K562 (cell line): ENCODE measurements around the gene LSM4. TPM values are rescaled to one million over a fixed set of nuclear protein-coding genes. Genes with fewer than 3 reads are reported as not detected.

Experiments used
- ADNP ChIP-seq: fragments of 200-800 bp; sonication (Bioruptor generic); IDR thresholded peaks from 2 replicates; pipeline ENCODE4 v1.6.1; 2016; ENCODE audit warnings: missing genetic modification characterization, missing compliant biosample characterization
- ARID2 ChIP-seq: fragments of 450-650 bp; IDR thresholded peaks from 2 replicates; pipeline ENCODE4 v1.6.1; 2017; ENCODE audit warnings: antibody characterized with exemption, mild to moderate bottlenecking
- ATF1 ChIP-seq, 2 experiments: fragments of 450-650 bp in 1 of 2; IDR thresholded peaks; 2 replicates each; pipeline ENCODE4 v1.6.1; 2016; ENCODE audit warnings: missing compliant biosample characterization in 1 of 2, missing genetic modification characterization in 1 of 2
- DACH1 ChIP-seq: fragments of 450-650 bp; IDR thresholded peaks from 2 replicates; pipeline ENCODE4 v1.6.1; 2018; ENCODE audit not compliant: partially characterized antibody
- E2F3 ChIP-seq: fragments of 250-450 bp; sonication (Bioruptor Pico); IDR thresholded peaks from 2 replicates; pipeline ENCODE4 v1.4.0; 2020; ENCODE audit warnings: mild to moderate bottlenecking
- FIP1L1 ChIP-seq: fragments of 200-400 bp; formaldehyde crosslinking; IDR thresholded peaks from 2 replicates; pipeline ENCODE4 v1.6.1; 2018; ENCODE audit warnings: mild to moderate bottlenecking, low read depth, low read length; ENCODE audit not compliant: poor library complexity, severe bottlenecking
- GABPA ChIP-seq: fragments of 200-800 bp; sonication (Bioruptor generic); conservative IDR thresholded peaks from 2 replicates; pipeline ENCODE4 v1.6.1; 2016; ENCODE audit warnings: low read depth, missing genetic modification characterization, missing compliant biosample characterization
- KAT7 ChIP-seq: sonication (generic); formaldehyde crosslinking; IDR thresholded peaks from 2 replicates; pipeline ENCODE4 v1.8.0; 2022; ENCODE audit warnings: missing genetic modification reagents, mild to moderate bottlenecking, borderline replicate concordance
- KDM2B ChIP-seq: fragments of 250-450 bp; sonication (Bioruptor Pico); IDR thresholded peaks from 2 replicates; pipeline ENCODE4 v1.8.0; 2021; ENCODE audit warnings: mild to moderate bottlenecking, moderate library complexity
- RBM25 ChIP-seq: fragments of 200-400 bp; formaldehyde crosslinking; IDR thresholded peaks from 2 replicates; pipeline ENCODE4 v1.6.1; 2018; ENCODE audit warnings: low read length, low read depth, moderate library complexity; ENCODE audit not compliant: severe bottlenecking
- RCOR1 ChIP-seq, 2 experiments: IDR thresholded peaks; 2 replicates each; pipeline ENCODE4 v1.6.1; 2012; ENCODE audit warnings: low read depth in 2 of 2, low read length in 2 of 2, borderline replicate concordance in 1 of 2, improper control_type of control experiment in 1 of 2
- REST ChIP-seq, 2 experiments: fragments of 450-650 bp; formaldehyde crosslinking in 1 of 2; IDR thresholded peaks; 2 replicates each; pipeline versions ENCODE4 v1.4.0 to v1.6.1; 2014 to 2020; ENCODE audit warnings: mild to moderate bottlenecking in 2 of 2, borderline replicate concordance in 1 of 2, low read depth in 1 of 2
- ZBTB2 ChIP-seq: fragments of 450-650 bp; IDR thresholded peaks from 2 replicates; pipeline ENCODE4 v1.6.1; 2016; ENCODE audit warnings: antibody characterized with exemption
- ZNF280A ChIP-seq: fragments of 450-650 bp; IDR thresholded peaks from 2 replicates; pipeline ENCODE4 v1.6.1; 2018; ENCODE audit warnings: mild to moderate bottlenecking, low read depth; ENCODE audit not compliant: partially characterized antibody
- ZNF311 ChIP-seq: fragments of 250-450 bp; sonication (Bioruptor Pico); IDR thresholded peaks from 2 replicates; pipeline ENCODE4 v1.4.0; 2020; ENCODE audit warnings: mild to moderate bottlenecking, moderate library complexity
- ZNF408 ChIP-seq: fragments of 250-450 bp; sonication (Bioruptor Pico); IDR thresholded peaks from 2 replicates; pipeline ENCODE4 v1.4.0; 2020; ENCODE audit warnings: low read depth, mild to moderate bottlenecking, moderate library complexity
- ZNF778 ChIP-seq: fragments of 450-650 bp; formaldehyde crosslinking; IDR thresholded peaks from 2 replicates; pipeline ENCODE4 v1.4.0; 2020; ENCODE audit warnings: mild to moderate bottlenecking, moderate library complexity
- polyA plus RNA-seq, 8 experiments: library from polyadenylated mRNA; depleted of rRNA in 4 of 8; stranded (reverse) in 5 of 8; unstranded in 3 of 8; fragments of >200 nt; fragmentation: Nextera tagmentation in 2 of 8; fragmentation: Illumina TruSeq in 1 of 8; extraction: Ambion mirVana in 2 of 8; extraction: Trizol in 1 of 8; gene quantifications; 2 replicates each; pipeline versions ENCODE4 v1.2.1 to v1.2.3, GENCODE V29; 2011 to 2014; ENCODE audit warnings: inconsistent platforms in 1 of 8, missing spikeins in 1 of 8
- total RNA-seq, 7 experiments: library from RNA; depleted of rRNA in 6 of 7; stranded (reverse); fragments of >200 nt in 6 of 7; fragmentation: Illumina TruSeq in 2 of 7; extraction: Trizol in 2 of 7; gene quantifications; 2 replicates each; pipeline versions ENCODE4 v1.2.1 to v1.2.3, GENCODE V29; 2011 to 2021; ENCODE audit warnings: low replicate concordance in 1 of 7
- TF ChIP-seq, protein P1 (sequence below): fragments of 250-450 bp; sonication (Bioruptor Pico); IDR thresholded peaks from 2 replicates; pipeline ENCODE4 v1.8.0; 2021; ENCODE audit warnings: moderate library complexity, mild to moderate bottlenecking, inconsistent platforms

Gene LSM4
- total and polyA plus RNA-seq, 9 of the 15 experiments (the other 6 are each of a cell fraction or from before 2014, with no cell fraction given), result 11.9 to 763 (median 202) TPM

DNA sequence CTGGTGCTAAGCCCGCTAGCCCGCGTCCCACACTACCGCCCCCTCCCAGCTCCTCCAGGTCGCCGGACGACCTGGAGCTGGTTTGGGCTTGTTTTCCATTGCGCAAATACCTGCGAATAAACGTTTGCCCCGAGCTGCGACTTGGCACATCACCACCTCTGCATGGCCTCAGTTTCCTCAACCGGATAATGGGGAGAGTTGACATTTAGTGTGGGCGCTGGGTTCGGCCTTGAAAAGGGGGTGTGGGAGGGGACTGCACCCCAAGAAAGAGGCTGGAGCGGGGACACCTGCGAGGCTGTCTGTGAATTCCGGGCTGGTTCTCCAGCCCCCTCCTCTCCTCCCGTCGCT lies 30.4 kb downstream of the LSM4 start (continued):
- TF ChIP-seq RCOR1 (IDR thresholded peaks at IDR 0.05; ENCODE audit: borderline replicate concordance in 1 of 2, low read depth in 2 of 2, low read length in 2 of 2) (peak in 1 of 2 experiments; percentile 8; a peak in 1 of 4 replicates), ZBTB2 (0 out of 2 replicates have a peak, but pooled peaks have one; percentile 11), E2F3 (CRISPR knock-in tag) (no peak), ATF1 (CRISPR knock-in tag; IDR thresholded peaks at IDR 0.05) (no peak), ATF1 (tag; IDR thresholded peaks at IDR 0.05) (peak; percentile 84), KDM2B (CRISPR knock-in tag) (0 out of 2 replicates have a peak, but pooled peaks have one; percentile 46), DACH1 (no peak), REST (IDR thresholded peaks at IDR 0.05; ENCODE audit: borderline replicate concordance) (peak; percentile 80), REST (CRISPR knock-in tag; IDR thresholded peaks at IDR 0.05; ENCODE audit: low read depth) (no peak), ZNF408 (CRISPR knock-in tag) (no peak), ZNF778 (CRISPR knock-in tag) (no peak), ARID2 (no peak), KAT7 (CRISPR knock-in tag) (peak; percentile 15; the same call in 1 of the 2 replicates), FIP1L1 (peak; percentile 18), ZNF280A (no peak), ADNP (tag) (peak; percentile 24; the same call in 1 of the 2 replicates), GABPA (tag) (no peak), RBM25 (peak; percentile 4), ZNF311 (CRISPR knock-in tag) (no peak)
- TF ChIP-seq, protein P1, sequence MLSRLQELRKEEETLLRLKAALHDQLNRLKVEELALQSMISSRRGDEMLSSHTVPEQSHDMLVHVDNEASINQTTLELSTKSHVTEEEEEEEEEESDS (CRISPR knock-in tag), result no peak
